Lung (tissue), 12 donors: ENCODE data around the gene ELF1. TPM values are rescaled to one million over a fixed set of nuclear protein-coding genes. Genes with fewer than 3 reads are reported as not detected.

Experiments used
- ATAC-seq: fragments of 200-7000 bp; cut with Tn5 transposase; one replicate; pipeline ENCODE4 v1.9.1; 2020; ENCODE audit warnings: moderate number of reproducible peaks; ENCODE audit not compliant: insufficient read depth, low FRiP score
- DNase-seq, 3 donors: peaks; one replicate each; pipeline ENCODE4 v3.0.0-alpha.2; 2013 to 2017
- H3K27ac ChIP-seq, 2 donors: one replicate each; pipeline ENCODE4 v1.5.1; 2013; ENCODE audit warnings: mild to moderate bottlenecking in 2 of 2, moderate library complexity in 2 of 2, control low read depth in 1 of 2, inconsistent platforms in 1 of 2, low read depth in 1 of 2, low read length in 1 of 2
- H3K27me3 ChIP-seq, 3 donors: one replicate each; pipeline ENCODE4 v1.5.1; 2013; ENCODE audit warnings: low read length in 2 of 3; ENCODE audit not compliant: control insufficient read depth in 3 of 3, insufficient read depth in 3 of 3
- H3K36me3 ChIP-seq, 4 donors: one replicate each; pipeline ENCODE4 v1.5.1; 2013; ENCODE audit warnings: low read length in 4 of 4, mild to moderate bottlenecking in 1 of 4, moderate library complexity in 1 of 4; ENCODE audit not compliant: control insufficient read depth in 4 of 4, insufficient read depth in 4 of 4
- H3K4me1 ChIP-seq, 5 donors: one replicate each; pipeline ENCODE4 v1.5.1; 2013; ENCODE audit warnings: low read length in 5 of 5, mild to moderate bottlenecking in 2 of 5, moderate library complexity in 1 of 5; ENCODE audit not compliant: control insufficient read depth in 5 of 5, insufficient read depth in 5 of 5
- H3K4me3 ChIP-seq: one replicate; pipeline ENCODE4 v1.5.1; 2013; ENCODE audit warnings: mild to moderate bottlenecking, control low read depth, moderate library complexity
- H3K9ac ChIP-seq, 2 donors: one replicate each; pipeline ENCODE4 v1.5.1; 2013; ENCODE audit warnings: low read length in 2 of 2, control low read depth in 1 of 2; ENCODE audit not compliant: insufficient read depth in 1 of 2
- H3K9me3 ChIP-seq, 4 donors: one replicate each; pipeline ENCODE4 v1.5.1; 2013; ENCODE audit warnings: low read length in 3 of 4, mild to moderate bottlenecking in 1 of 4, moderate library complexity in 1 of 4; ENCODE audit not compliant: control insufficient read depth in 4 of 4, insufficient read depth in 3 of 4
- WGBS, 2 donors: extraction: QIAGEN DNeasy Blood & Tissue Kit; methylation state at CpG; one replicate each; pipeline ENCODE4 v1.1.7; 2013; 5-methylcytosine and 5-hydroxymethylcytosine counted together
- polyA plus RNA-seq, 2 donors: library from polyadenylated mRNA; stranded (reverse); fragments of 200-250 nt; gene quantifications; one replicate each; pipeline ENCODE4 v1.2.1, GENCODE V29; 2013
- total RNA-seq, 2 donors: library from RNA; depleted of rRNA in 1 of 2; stranded (reverse); fragments of >200 nt in 1 of 2; gene quantifications; one replicate each; pipeline ENCODE4 v1.2.1, GENCODE V29; 2014 to 2021
- TF ChIP-seq, protein P1 (sequence below): IDR thresholded peaks from 2 replicates; pipeline ENCODE4 v1.5.1; 2012; ENCODE audit warnings: mild to moderate bottlenecking; ENCODE audit errors: control extremely low read depth, extremely low read depth
- donor health status: control.
- donor health status: control.
- donor health status: Bipolar disorder and iron deficiency.
- donor health status: healthy.
- donor health status: DM: yes; HTN: yes; CAD: no.

Gene ELF1
- total and polyA plus RNA-seq, 4 donors, result 10.8 to 107 (median 63.6) TPM

DNA sequence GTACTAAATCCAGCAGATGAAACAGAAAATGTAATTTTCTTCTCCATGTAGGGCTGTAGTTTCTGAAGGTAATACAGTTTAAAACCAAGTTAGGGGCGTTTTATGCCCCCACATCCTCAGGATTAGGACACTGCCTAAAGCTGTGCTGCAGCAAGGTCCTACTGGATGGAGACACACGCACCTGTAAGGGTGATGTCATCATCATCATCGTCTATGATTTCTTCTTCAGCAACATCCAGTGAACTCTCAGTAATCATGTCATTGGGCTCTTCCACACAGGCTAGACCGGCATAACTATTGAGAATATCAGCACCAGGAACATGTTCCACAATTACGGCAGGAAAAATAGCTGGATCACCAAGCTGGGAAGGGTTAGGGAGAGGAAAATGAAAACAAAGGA lies 60.5 kb downstream of the ELF1 start:
- peaks cover 4 to 13% (median 7%) of the 10 kb centered on the region in 4 donors for H3K36me3 ChIP-seq
- no peak overlapping the region for H3K9ac ChIP-seq
- H3K27ac ChIP-seq, result no peak overlapping the region
- H3K4me3 ChIP-seq, result no peak overlapping the region
- ATAC-seq, result no peak
- 85 to 91% methylated on average over 5 of the region's 5 CpGs for whole genome bisulfite sequencing, 2 donors
- no peaks in the 10 kb centered on the region for H3K27me3 ChIP-seq
- peaks cover 0 to 1% (median 0%) of the 10 kb centered on the region in 4 donors for H3K9me3 ChIP-seq
- DNase-seq, result no peak
- TF ChIP-seq, protein P1, sequence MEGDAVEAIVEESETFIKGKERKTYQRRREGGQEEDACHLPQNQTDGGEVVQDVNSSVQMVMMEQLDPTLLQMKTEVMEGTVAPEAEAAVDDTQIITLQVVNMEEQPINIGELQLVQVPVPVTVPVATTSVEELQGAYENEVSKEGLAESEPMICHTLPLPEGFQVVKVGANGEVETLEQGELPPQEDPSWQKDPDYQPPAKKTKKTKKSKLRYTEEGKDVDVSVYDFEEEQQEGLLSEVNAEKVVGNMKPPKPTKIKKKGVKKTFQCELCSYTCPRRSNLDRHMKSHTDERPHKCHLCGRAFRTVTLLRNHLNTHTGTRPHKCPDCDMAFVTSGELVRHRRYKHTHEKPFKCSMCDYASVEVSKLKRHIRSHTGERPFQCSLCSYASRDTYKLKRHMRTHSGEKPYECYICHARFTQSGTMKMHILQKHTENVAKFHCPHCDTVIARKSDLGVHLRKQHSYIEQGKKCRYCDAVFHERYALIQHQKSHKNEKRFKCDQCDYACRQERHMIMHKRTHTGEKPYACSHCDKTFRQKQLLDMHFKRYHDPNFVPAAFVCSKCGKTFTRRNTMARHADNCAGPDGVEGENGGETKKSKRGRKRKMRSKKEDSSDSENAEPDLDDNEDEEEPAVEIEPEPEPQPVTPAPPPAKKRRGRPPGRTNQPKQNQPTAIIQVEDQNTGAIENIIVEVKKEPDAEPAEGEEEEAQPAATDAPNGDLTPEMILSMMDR, result no peak
- peaks cover 0 to 2% (median 0%) of the 10 kb centered on the region in 5 donors for H3K4me1 ChIP-seq

GRCh38 chr13:40946485-40946884 lies 72.6 kb downstream of the ELF1 start:
- WGBS, 2 donors, result 95 to 98% methylated on average over 1 of the region's 1 CpG
- ATAC-seq, result no peak
- TF ChIP-seq, protein P1, result no peak
- no peaks in the 10 kb centered on the region for H3K4me1 ChIP-seq
- H3K36me3 ChIP-seq, result peaks cover 15 to 47% (median 24%) of the 10 kb centered on the region in 4 donors
- DNase-seq, result no peak
- H3K27me3 ChIP-seq, result no peaks in the 10 kb centered on the region
- H3K9ac ChIP-seq, result no peak overlapping the region
- no peak overlapping the region for H3K4me3 ChIP-seq
- H3K27ac ChIP-seq, result no peak overlapping the region
- H3K9me3 ChIP-seq, result no peaks in the 10 kb centered on the region

DNA sequence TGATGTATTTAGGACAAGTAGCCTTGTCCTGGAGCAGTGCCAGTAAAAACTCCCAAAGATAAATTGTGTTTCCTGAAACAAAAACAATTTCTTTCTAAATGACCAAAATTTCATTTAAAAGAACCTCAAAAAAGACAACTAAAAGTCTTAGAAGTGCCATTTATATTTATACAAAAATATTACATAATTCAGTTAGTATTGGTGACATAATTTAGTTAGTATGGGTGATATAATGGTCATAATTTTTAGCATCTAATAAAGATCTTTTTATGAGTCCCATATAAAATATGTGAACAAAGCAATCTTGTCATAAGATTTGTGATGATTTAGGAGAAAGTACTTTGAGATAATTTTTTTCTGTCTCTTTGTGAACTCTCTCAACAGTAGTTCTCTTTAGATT lies 76.0 kb downstream of the ELF1 start:
- peaks cover 3 to 37% (median 20%) of the 10 kb centered on the region in 4 donors for H3K36me3 ChIP-seq
- DNase-seq, result no peak
- H3K4me1 ChIP-seq, result peaks cover 0 to 2% (median 0%) of the 10 kb centered on the region in 5 donors

GRCh38 chr13:40941581-40941980 lies 77.5 kb downstream of the ELF1 start:
- no peak overlapping the region for H3K27ac ChIP-seq
- peaks cover 0 to 27% (median 18%) of the 10 kb centered on the region in 4 donors for H3K36me3 ChIP-seq
- no peaks in the 10 kb centered on the region for H3K9me3 ChIP-seq
- TF ChIP-seq, protein P1, result no peak
- DNase-seq (no peak), ATAC-seq (no peak)
- 86 to 91% methylated on average over 5 of the region's 5 CpGs for WGBS, 2 donors
- peaks cover 0 to 2% (median 0%) of the 10 kb centered on the region in 5 donors for H3K4me1 ChIP-seq
- H3K4me3 ChIP-seq, result no peak overlapping the region
- no peaks in the 10 kb centered on the region for H3K27me3 ChIP-seq
- H3K9ac ChIP-seq, result no peak overlapping the region

More for the DNA sequence above, 76.0 kb downstream of the ELF1 start:
- Histone ChIP-seq H3K9ac (no peak overlapping the region), H3K4me3 (no peak overlapping the region), H3K27me3 (no peaks in the 10 kb centered on the region), H3K9me3 (no peaks in the 10 kb centered on the region), H3K27ac (no peak overlapping the region)
- TF ChIP-seq, protein P1, result no peak
- no peak for ATAC-seq
